D721Med (cell line): Measurements from ENCODE around the gene CEACAM4.

Experiments
- DNase-seq: peaks from one replicate; pipeline ENCODE4 v3.0.0; 2011; ENCODE audit warnings: low spot score; ENCODE audit not compliant: insufficient read length
- FAIRE-seq: peaks from 2 replicates; lab custom pipeline; 2011; peaks lifted over from hg19 to GRCh38; lab: Jason Lieb, UNC
- TF ChIP-seq, protein P1 (sequence below): IDR thresholded peaks from 2 replicates; pipeline ENCODE4 v1.5.1; 2012; ENCODE audit warnings: mild to moderate bottlenecking, control low read depth; ENCODE audit not compliant: insufficient read depth; ENCODE audit errors: missing control alignments

The CEACAM4 gene

DNA sequence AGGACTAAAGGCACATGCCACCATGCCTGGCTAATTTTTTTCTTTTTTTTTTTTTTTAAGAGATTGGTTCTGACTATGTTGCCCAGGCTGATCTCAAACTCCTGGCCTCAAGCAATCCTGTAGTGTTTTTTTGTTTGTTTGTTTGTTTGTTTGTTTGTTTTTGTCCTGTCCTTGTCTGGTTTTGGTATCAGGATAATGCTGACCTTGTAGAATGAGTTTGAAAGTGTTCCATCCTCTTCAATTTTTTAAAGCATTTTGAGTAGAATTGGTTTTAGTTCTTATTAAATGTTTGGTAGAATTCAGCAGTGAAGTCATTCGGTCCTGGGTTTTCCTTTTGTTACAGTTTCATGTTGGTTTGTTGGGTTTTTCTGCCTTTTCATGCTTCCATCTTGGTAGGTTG, 19.2 kb downstream of the CEACAM4 start:
- TF ChIP-seq, protein P1, sequence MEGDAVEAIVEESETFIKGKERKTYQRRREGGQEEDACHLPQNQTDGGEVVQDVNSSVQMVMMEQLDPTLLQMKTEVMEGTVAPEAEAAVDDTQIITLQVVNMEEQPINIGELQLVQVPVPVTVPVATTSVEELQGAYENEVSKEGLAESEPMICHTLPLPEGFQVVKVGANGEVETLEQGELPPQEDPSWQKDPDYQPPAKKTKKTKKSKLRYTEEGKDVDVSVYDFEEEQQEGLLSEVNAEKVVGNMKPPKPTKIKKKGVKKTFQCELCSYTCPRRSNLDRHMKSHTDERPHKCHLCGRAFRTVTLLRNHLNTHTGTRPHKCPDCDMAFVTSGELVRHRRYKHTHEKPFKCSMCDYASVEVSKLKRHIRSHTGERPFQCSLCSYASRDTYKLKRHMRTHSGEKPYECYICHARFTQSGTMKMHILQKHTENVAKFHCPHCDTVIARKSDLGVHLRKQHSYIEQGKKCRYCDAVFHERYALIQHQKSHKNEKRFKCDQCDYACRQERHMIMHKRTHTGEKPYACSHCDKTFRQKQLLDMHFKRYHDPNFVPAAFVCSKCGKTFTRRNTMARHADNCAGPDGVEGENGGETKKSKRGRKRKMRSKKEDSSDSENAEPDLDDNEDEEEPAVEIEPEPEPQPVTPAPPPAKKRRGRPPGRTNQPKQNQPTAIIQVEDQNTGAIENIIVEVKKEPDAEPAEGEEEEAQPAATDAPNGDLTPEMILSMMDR, result no peak
- FAIRE-seq, result no peak
- no peak for DNase-seq

DNA sequence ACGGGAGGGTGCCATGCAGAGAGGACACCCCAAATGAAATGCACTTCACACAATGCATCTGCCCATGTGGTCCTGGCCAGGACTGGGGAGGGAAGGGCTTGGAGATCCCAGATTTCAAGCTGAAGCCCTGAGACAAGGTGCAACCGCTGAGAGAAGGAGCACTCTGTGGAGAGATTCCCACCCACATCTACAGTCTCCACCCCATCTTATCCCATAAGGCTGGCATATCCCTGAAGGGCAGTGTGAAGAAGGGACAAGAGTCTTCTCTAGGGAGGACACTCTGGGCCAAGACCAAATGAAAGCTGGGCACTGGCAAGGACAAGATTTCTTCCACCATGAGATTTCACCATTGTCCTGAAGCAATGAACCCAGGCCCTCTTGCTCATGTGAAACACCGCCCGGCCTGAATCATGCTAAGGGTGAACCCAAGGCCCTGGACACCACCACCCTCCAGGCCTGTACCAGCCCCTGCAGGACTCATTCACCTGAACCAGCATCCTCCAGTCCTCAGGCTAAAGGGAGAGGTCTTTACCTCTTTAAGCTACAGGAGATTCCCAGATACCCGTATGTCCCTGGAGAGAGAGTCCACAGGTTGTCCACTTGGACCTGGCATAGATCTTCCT, 20.5 kb downstream of the CEACAM4 start:
- TF ChIP-seq, protein P1, result no peak
- no peak for FAIRE-seq
- no peak for DNase-seq

DNA sequence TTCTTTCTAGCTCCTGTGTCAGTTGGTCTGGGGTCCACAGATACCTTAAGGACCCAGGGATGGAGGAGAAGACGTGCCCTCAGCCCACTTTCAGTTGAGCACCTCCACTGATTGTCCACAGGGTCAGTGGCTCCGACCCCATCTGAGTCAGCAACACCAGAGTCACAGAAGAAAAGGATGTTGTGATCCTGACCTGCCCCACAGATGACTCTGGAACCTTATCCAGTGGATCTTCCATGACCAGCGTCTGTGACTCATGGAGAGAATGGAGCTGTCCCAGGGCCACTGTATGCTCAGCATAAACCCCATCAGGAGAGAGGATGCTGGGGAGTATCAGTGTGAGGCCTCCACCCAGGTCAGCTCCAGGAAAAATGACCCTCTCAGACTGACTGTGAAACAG, 22.0 kb downstream of the CEACAM4 start:
- TF ChIP-seq, protein P1, result no peak
- FAIRE-seq, result no peak
- no peak for DNase-seq

DNA sequence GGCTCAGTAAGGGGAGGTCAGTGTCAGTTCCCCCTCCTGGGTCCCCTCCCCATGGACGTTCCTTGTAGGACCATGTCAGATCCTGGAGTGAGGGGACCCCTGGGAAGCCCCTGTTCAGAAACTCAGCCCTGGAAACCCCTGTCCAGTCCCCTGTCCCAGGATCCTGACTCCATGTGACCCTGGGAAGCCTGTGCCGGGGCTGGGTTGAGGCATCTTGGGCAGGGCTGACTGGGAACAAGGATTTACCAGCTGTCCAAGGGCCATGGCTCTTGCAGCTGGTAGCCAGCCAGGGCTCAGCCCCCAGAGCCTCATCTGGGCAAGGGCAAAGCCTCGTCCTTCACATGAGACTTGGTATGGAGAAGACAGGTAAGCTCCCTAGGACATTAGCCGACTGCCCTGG, 25.1 kb downstream of the CEACAM4 start:
- FAIRE-seq, result no peak
- TF ChIP-seq, protein P1, result no peak
- DNase-seq, result no peak

DNA sequence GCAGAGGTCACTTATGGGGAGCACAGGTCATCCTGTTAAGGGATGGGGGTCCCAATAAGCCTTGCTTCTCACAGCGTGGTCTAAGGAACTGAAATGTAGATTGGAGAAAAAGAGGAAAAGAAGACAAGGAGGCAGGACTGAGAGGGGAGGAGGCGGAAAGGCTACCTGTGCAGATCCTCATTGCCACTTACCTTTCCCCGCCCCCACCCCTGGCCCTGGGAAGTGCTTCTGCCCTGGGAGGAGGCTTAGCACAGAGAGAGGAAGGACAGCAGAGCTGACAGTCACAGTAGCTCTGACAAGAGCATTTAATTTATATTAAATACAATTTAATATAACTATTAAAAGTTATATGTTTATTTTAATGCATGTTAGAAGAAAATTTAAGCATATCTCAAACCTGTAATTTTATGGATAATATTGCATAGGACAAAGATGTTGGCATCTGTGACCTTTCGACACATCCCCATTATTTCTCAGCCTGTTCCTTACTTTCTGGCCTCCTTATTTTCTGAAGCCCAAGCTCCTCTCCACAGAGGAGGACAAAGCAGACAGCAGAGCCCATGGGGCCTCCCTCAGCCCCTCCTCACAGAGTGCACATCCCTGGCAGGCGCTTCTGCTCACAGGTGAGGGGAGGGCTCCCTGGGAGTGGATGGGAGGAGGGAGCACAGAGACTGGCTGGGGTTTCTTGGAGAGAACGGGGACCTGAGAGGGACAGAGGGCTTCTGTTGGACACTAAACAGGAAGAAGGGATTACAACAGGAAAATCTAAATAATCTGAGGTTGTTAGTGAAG, 27.5 kb downstream of the CEACAM4 start:
- DNase-seq, result no peak
- no peak for FAIRE-seq
- TF ChIP-seq, protein P1, result no peak

DNA sequence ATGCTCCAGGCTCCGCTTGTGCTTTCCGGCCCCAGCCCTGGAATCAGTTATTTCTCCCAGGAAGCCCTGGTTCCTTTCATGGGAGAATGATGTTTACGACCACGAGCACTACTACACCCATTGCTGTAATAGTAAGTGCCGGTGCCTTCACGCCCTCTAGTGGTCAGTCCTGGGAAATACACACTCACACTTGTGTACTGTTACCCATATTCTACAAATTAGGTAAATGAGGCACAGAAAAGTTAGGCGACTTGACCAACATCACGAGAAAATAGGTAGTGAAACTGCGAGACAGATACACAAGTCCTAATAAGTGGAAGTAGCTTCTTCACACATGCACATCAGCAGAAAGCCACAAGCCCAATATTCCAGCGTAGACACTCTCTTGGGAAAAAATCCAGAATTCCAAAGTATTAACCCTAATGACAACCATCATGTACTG, 29.3 kb downstream of the CEACAM4 start:
- FAIRE-seq, result peak; percentile 58

More for the DNA sequence above, 29.3 kb downstream of the CEACAM4 start:
- TF ChIP-seq, protein P1, result peak; percentile 92
- DNase-seq, result peak; percentile 41
